8988T (cell line): ENCODE measurements around the gene LRCH3.

Experiments used
- DNase-seq: peaks from one replicate; pipeline ENCODE4 v3.0.0; 2011

LRCH3 gene

GRCh38 chr3:197793247-197793646 lies 2.2 kb downstream of the LRCH3 start:
- DNase-seq, result peak; percentile 19

GRCh38 chr3:197794115-197794514 lies 3.1 kb downstream of the LRCH3 start:
- no peak for DNase-seq

- DNase-seq, result no peak
These were observed 4.1 kb downstream of the LRCH3 start for GRCh38 chr3:197795200-197795599.

- DNase-seq, result no peak
These were observed 5.0 kb downstream of the LRCH3 start for GRCh38 chr3:197796087-197796486.

GRCh38 chr3:197798863-197799262 lies 7.8 kb downstream of the LRCH3 start:
- no peak for DNase-seq

GRCh38 chr3:197800379-197800778 lies 9.3 kb downstream of the LRCH3 start:
- DNase-seq, result no peak

- DNase-seq, result no peak
These were observed 11.1 kb downstream of the LRCH3 start for GRCh38 chr3:197801891-197802778.

GRCh38 chr3:197802779-197803459 lies 11.9 kb downstream of the LRCH3 start:
- no peak for DNase-seq

- no peak for DNase-seq
These were observed 13.5 kb downstream of the LRCH3 start for GRCh38 chr3:197804511-197804910.

- no peak for DNase-seq
These were observed 17.0 kb downstream of the LRCH3 start for GRCh38 chr3:197807969-197808587.

GRCh38 chr3:197809356-197810020 lies 18.4 kb downstream of the LRCH3 start:
- DNase-seq, result no peak

- DNase-seq, result no peak
These were observed 19.8 kb downstream of the LRCH3 start for GRCh38 chr3:197810901-197811300.

- no peak for DNase-seq
These were observed 20.3 kb downstream of the LRCH3 start for GRCh38 chr3:197811343-197811742.

- no peak for DNase-seq
These were observed 23.3 kb downstream of the LRCH3 start for GRCh38 chr3:197814372-197814771.

GRCh38 chr3:197820550-197821335 lies 29.7 kb downstream of the LRCH3 start:
- no peak for DNase-seq

GRCh38 chr3:197829397-197830045 lies 38.5 kb downstream of the LRCH3 start:
- no peak for DNase-seq

GRCh38 chr3:197830308-197830966 lies 39.4 kb downstream of the LRCH3 start:
- no peak for DNase-seq

- DNase-seq, result no peak
These were observed 39.9 kb downstream of the LRCH3 start for GRCh38 chr3:197830967-197831313.

- no peak for DNase-seq
These were observed 43.1 kb downstream of the LRCH3 start for GRCh38 chr3:197833930-197834715.

GRCh38 chr3:197835509-197835908 lies 44.5 kb downstream of the LRCH3 start:
- no peak for DNase-seq

GRCh38 chr3:197836244-197836643 lies 45.2 kb downstream of the LRCH3 start:
- DNase-seq, result no peak
